HG03139 (cell line): ENCODE data around the gene TLE4.
"Not testable (repeated sequence)": the region's sequence is repeated elsewhere in the genome, so short reads cannot be mapped to it uniquely, and the experiment has no call there.

Source experiments
- ATAC-seq: cut with Tn5 transposase; IDR thresholded peaks from one replicate; pipeline ENCODE4 v1.9.1; 2021; ENCODE audit not compliant: unreplicated experiment

TLE4 gene

GRCh38 chr9:79709743-79710674 is 138.2 kb downstream of the TLE4 start:
- ATAC-seq = no peak

GRCh38 chr9:79711874-79712273 is 140.1 kb downstream of the TLE4 start:
- ATAC-seq = no peak

- ATAC-seq = no peak
Measured at GRCh38 chr9:79719021-79719420, 147.3 kb downstream of the TLE4 start.

GRCh38 chr9:79719989-79720388 is 148.2 kb downstream of the TLE4 start:
- ATAC-seq = no peak

- peak; percentile 71 for ATAC-seq
Measured at GRCh38 chr9:79731171-79731890, 159.6 kb downstream of the TLE4 start.

- no peak for ATAC-seq
Measured at GRCh38 chr9:79735023-79735779, 163.4 kb downstream of the TLE4 start.

GRCh38 chr9:79736051-79736450 is 164.3 kb downstream of the TLE4 start:
- ATAC-seq = no peak

- ATAC-seq = no peak
Measured at GRCh38 chr9:79741381-79741780, 169.6 kb downstream of the TLE4 start.

GRCh38 chr9:79742110-79742721 is 170.5 kb downstream of the TLE4 start:
- no peak for ATAC-seq

GRCh38 chr9:79744521-79744920 is 172.8 kb downstream of the TLE4 start:
- no peak for ATAC-seq

- ATAC-seq = no peak
Measured at GRCh38 chr9:79745752-79746336, 174.1 kb downstream of the TLE4 start.

GRCh38 chr9:79751895-79752466 is 180.2 kb downstream of the TLE4 start:
- not testable (repeated sequence) for ATAC-seq

GRCh38 chr9:79756414-79756813 is 184.6 kb downstream of the TLE4 start:
- no peak for ATAC-seq

GRCh38 chr9:79757074-79757473 is 185.3 kb downstream of the TLE4 start:
- ATAC-seq = no peak

GRCh38 chr9:79757881-79758669 is 186.3 kb downstream of the TLE4 start:
- ATAC-seq = no peak

- no peak for ATAC-seq
Measured at GRCh38 chr9:79759460-79759859, 187.7 kb downstream of the TLE4 start.

GRCh38 chr9:79762070-79762469 is 190.3 kb downstream of the TLE4 start:
- no peak for ATAC-seq

- ATAC-seq = no peak
Measured at GRCh38 chr9:79763671-79764285, 192.0 kb downstream of the TLE4 start.

- ATAC-seq = no peak
Measured at GRCh38 chr9:79764374-79764773, 192.6 kb downstream of the TLE4 start.
